Measurements from ENCODE around the gene GDNF.

GDNF gene

GRCh38 chr5:37777432-37778130 lies 62.3 kb downstream of the GDNF start:
- no peak for DNase-seq

- DNase-seq = peak; percentile 32
Measured at GRCh38 chr5:37776826-37777225, 63.0 kb downstream of the GDNF start.

GRCh38 chr5:37774912-37775483 lies 64.8 kb downstream of the GDNF start:
- DNase-seq = no peak

GRCh38 chr5:37773809-37774208 lies 66.0 kb downstream of the GDNF start:
- no peak for DNase-seq

GRCh38 chr5:37772255-37772654 lies 67.6 kb downstream of the GDNF start:
- no peak for DNase-seq

GRCh38 chr5:37771731-37772130 lies 68.1 kb downstream of the GDNF start:
- DNase-seq = no peak

- DNase-seq = no peak
Measured at GRCh38 chr5:37771203-37771611, 68.6 kb downstream of the GDNF start.

- no peak for DNase-seq
Measured at GRCh38 chr5:37770786-37771185, 69.1 kb downstream of the GDNF start.

GRCh38 chr5:37769840-37770239 lies 70.0 kb downstream of the GDNF start:
- DNase-seq = no peak

- DNase-seq = no peak
Measured at GRCh38 chr5:37769108-37769507, 70.7 kb downstream of the GDNF start.

- DNase-seq = no peak
Measured at GRCh38 chr5:37768371-37768770, 71.5 kb downstream of the GDNF start.

- no peak for DNase-seq
Measured at GRCh38 chr5:37767961-37768360, 71.9 kb downstream of the GDNF start.

- no peak for DNase-seq
Measured at GRCh38 chr5:37767251-37767650, 72.6 kb downstream of the GDNF start.
